ENCODE measurements around the gene PCDHGB3.
"Not testable (repeated sequence)": the region's sequence is repeated elsewhere in the genome, so short reads cannot be mapped to it uniquely, and the experiment has no call there.

Gene PCDHGB3

GRCh38 chr5:141413540-141414069, 43.6 kb downstream of the PCDHGB3 start:
- TF ChIP-seq CTCF (IDR thresholded peaks at IDR 0.05; ENCODE audit: low read depth, low read length) = no peak
- peak overlapping the region; percentile 68 for H3K4me3 ChIP-seq (ENCODE audit: low read depth, low read length)

GRCh38 chr5:141414548-141415274, 44.7 kb downstream of the PCDHGB3 start:
- H3K4me3 ChIP-seq (ENCODE audit: low read depth, low read length) = not testable (repeated sequence)

- not testable (repeated sequence) for H3K4me3 ChIP-seq (ENCODE audit: low read depth, low read length)
Measured at GRCh38 chr5:141415275-141415618, 45.2 kb downstream of the PCDHGB3 start.

- peak; percentile 95 for TF ChIP-seq CTCF (IDR thresholded peaks at IDR 0.05; ENCODE audit: low read depth, low read length)
- peak within 1 kb of the TSS; percentile 54 for H3K4me3 ChIP-seq (ENCODE audit: low read depth, low read length)
Measured at GRCh38 chr5:141417494-141418172, 47.6 kb downstream of the PCDHGB3 start, which contains the start of gene PCDHGB7. Gene PCDHGB7, plus strand, starts transcription at chr5:141417677. Its CDS starts 183 bp downstream, at chr5:141417860.

GRCh38 chr5:141419074-141419880, 49.2 kb downstream of the PCDHGB3 start:
- TF ChIP-seq CTCF (IDR thresholded peaks at IDR 0.05; ENCODE audit: low read depth, low read length) = no peak
- H3K4me3 ChIP-seq (ENCODE audit: low read depth, low read length) = no peak overlapping the region

- TF ChIP-seq CTCF (IDR thresholded peaks at IDR 0.05; ENCODE audit: low read depth, low read length) = peak; percentile 60
- peak within 1 kb of the TSS; percentile 36 for H3K4me3 ChIP-seq (ENCODE audit: low read depth, low read length)
Measured at GRCh38 chr5:141420855-141421488, 50.9 kb downstream of the PCDHGB3 start, which contains the start of gene PCDHGA11. Gene PCDHGA11, plus strand, starts transcription at chr5:141421051. Its CDS starts 177 bp downstream, at chr5:141421228.

- peak overlapping the region; percentile 36 for H3K4me3 ChIP-seq (ENCODE audit: low read depth, low read length)
- no peak for TF ChIP-seq CTCF (IDR thresholded peaks at IDR 0.05; ENCODE audit: low read depth, low read length)
Measured at GRCh38 chr5:141421489-141421855, 51.4 kb downstream of the PCDHGB3 start.
